Activated CD8-positive, alpha-beta memory T cell treated with anti-CD3 and anti-CD28 coated beads for 36 hours (primary cell): ENCODE measurements around the gene HEATR1. TPM values are rescaled to one million over a fixed set of nuclear protein-coding genes. Genes with fewer than 3 reads are reported as not detected.

Source experiments
- total RNA-seq, 2 experiments: library from RNA; stranded (reverse); gene quantifications; one replicate each; pipeline ENCODE4 v1.2.3, GENCODE V29; 2021

The HEATR1 gene
- total RNA-seq, 2 experiments from 2014 or later, result 106 to 111 TPM

Other genes starting within 250 kb of the HEATR1 start
- gene EDARADD, start 210.2 kb downstream of the HEATR1 start, total RNA-seq, result 10 to 100 TPM; 15.7 to 16.3 TPM
- 10 to 100 TPM; 57.2 to 61.1 TPM for gene LGALS8, start 80.5 kb downstream of the HEATR1 start, total RNA-seq
- not detected for gene ACTN2, start 82.0 kb upstream of the HEATR1 start, total RNA-seq
- gene MTR, start 190.8 kb upstream of the HEATR1 start, total RNA-seq, result 10 to 100 TPM; 52.5 to 54.7 TPM